ENCODE data around the gene RAB30. TPM values are rescaled to one million over a fixed set of nuclear protein-coding genes. Genes with fewer than 3 reads are reported as not detected.

Gene RAB30
- polyA plus RNA-seq, 1 donor from 2014 or later: 36.4 TPM

- Histone ChIP-seq H3K9me2 (ENCODE audit: insufficient read depth, low read length) (no peaks in the 10 kb centered on the region), H3K79me2 (replicated peaks; ENCODE audit: insufficient read depth, low read length) (no peaks in the 10 kb centered on the region), H3K4me3 (ENCODE audit: low read length) (no peak overlapping the region), H3F3A (ENCODE audit: insufficient read depth, low read length, poor library complexity, severe bottlenecking) (no peaks in the 10 kb centered on the region), H3K27ac (ENCODE audit: low read length) (no peak overlapping the region), H3K4me2 (ENCODE audit: low read length) (no peak overlapping the region), H3K9me3 (ENCODE audit: low read length) (no peaks in the 10 kb centered on the region), H2AFZ (ENCODE audit: low read depth, low read length) (no peak overlapping the region), H3K27me3 (ENCODE audit: insufficient read depth, low read depth, low read length) (no peaks in the 10 kb centered on the region), H3K36me3 (ENCODE audit: insufficient read depth, low read length) (no peaks in the 10 kb centered on the region), H3K9ac (ENCODE audit: low read length) (no peak overlapping the region), H4K20me1 (ENCODE audit: insufficient read depth) (no peaks in the 10 kb centered on the region)
- TF ChIP-seq EZH2 (IDR thresholded peaks at IDR 0.05; ENCODE audit: borderline replicate concordance, insufficient read depth, low read length, poor library complexity, severe bottlenecking) (no peak), EP300 (conservative IDR thresholded peaks at IDR 0.05; ENCODE audit: poor library complexity, severe bottlenecking) (no peak), SMC3 (conservative IDR thresholded peaks at IDR 0.05; ENCODE audit: poor library complexity) (no peak), TAF1 (IDR thresholded peaks at IDR 0.05; ENCODE audit: low read depth) (no peak), REST (IDR thresholded peaks at IDR 0.05; ENCODE audit: borderline replicate concordance) (no peak), POLR2AphosphoS5 (IDR thresholded peaks at IDR 0.05) (no peak), RAD21 (conservative IDR thresholded peaks at IDR 0.05) (no peak), MXI1 (conservative IDR thresholded peaks at IDR 0.05; ENCODE audit: poor library complexity, severe bottlenecking) (no peak)
- TF ChIP-seq, protein P1, sequence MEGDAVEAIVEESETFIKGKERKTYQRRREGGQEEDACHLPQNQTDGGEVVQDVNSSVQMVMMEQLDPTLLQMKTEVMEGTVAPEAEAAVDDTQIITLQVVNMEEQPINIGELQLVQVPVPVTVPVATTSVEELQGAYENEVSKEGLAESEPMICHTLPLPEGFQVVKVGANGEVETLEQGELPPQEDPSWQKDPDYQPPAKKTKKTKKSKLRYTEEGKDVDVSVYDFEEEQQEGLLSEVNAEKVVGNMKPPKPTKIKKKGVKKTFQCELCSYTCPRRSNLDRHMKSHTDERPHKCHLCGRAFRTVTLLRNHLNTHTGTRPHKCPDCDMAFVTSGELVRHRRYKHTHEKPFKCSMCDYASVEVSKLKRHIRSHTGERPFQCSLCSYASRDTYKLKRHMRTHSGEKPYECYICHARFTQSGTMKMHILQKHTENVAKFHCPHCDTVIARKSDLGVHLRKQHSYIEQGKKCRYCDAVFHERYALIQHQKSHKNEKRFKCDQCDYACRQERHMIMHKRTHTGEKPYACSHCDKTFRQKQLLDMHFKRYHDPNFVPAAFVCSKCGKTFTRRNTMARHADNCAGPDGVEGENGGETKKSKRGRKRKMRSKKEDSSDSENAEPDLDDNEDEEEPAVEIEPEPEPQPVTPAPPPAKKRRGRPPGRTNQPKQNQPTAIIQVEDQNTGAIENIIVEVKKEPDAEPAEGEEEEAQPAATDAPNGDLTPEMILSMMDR (IDR thresholded peaks at IDR 0.05; ENCODE audit: poor library complexity, severe bottlenecking): no peak
Observed at GRCh38 chr11:83118814-83119213, 47.1 kb upstream of the RAB30 start.

DNA sequence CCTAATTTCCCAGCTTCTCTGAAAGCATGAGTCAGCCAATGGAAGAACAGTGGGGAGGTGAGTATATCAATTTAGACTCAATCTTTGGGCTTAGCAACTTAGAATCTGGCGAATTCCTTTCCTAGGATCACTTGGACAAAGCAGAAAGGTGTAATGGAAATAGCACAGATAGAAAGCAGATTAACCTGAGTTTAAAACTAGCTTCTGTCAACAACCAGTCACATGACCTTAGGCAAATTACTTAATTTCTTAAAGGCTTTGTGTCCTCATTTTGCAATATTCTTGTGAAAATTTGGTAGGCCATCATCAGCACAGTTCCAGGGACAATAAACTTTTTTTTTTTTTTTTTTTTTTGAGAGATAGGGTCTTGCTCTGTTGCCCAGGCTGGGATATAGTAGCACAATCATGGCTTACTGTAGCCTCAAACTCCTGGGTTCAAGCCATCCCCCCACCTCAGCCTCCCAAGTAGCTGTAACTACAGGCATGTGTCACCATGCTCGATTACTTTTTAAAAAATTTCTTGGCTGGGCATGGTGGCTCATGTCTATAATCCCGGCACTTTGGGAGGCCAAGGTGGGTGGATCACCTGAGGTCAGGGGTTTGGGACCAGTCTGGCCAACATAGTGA lies 44.4 kb upstream of the RAB30 start:
- H3K36me3 ChIP-seq (ENCODE audit: insufficient read depth, low read length): no peaks in the 10 kb centered on the region
- H2AFZ ChIP-seq (ENCODE audit: low read depth, low read length): no peak overlapping the region
- no peak overlapping the region for H3K27ac ChIP-seq (ENCODE audit: low read length)
- H3K4me3 ChIP-seq (ENCODE audit: low read length): no peak overlapping the region
- no peak overlapping the region for H3K9ac ChIP-seq (ENCODE audit: low read length)
- no peaks in the 10 kb centered on the region for H3K9me3 ChIP-seq (ENCODE audit: low read length)
- no peaks in the 10 kb centered on the region for H4K20me1 ChIP-seq (ENCODE audit: insufficient read depth)
- H3K27me3 ChIP-seq (ENCODE audit: insufficient read depth, low read depth, low read length): no peaks in the 10 kb centered on the region
- no peaks in the 10 kb centered on the region for H3F3A ChIP-seq (ENCODE audit: insufficient read depth, low read length, poor library complexity, severe bottlenecking)
- no peaks in the 10 kb centered on the region for H3K79me2 ChIP-seq (replicated peaks; ENCODE audit: insufficient read depth, low read length)
- TF ChIP-seq POLR2AphosphoS5 (IDR thresholded peaks at IDR 0.05): no peak
- no peak for TF ChIP-seq SMC3 (conservative IDR thresholded peaks at IDR 0.05; ENCODE audit: poor library complexity)
- TF ChIP-seq TAF1 (IDR thresholded peaks at IDR 0.05; ENCODE audit: low read depth): no peak
- TF ChIP-seq EP300 (conservative IDR thresholded peaks at IDR 0.05; ENCODE audit: poor library complexity, severe bottlenecking): no peak
- TF ChIP-seq RAD21 (conservative IDR thresholded peaks at IDR 0.05): no peak
- no peak for TF ChIP-seq MXI1 (conservative IDR thresholded peaks at IDR 0.05; ENCODE audit: poor library complexity, severe bottlenecking)
- TF ChIP-seq, protein P1 (IDR thresholded peaks at IDR 0.05; ENCODE audit: poor library complexity, severe bottlenecking): no peak
- no peak for TF ChIP-seq REST (IDR thresholded peaks at IDR 0.05; ENCODE audit: borderline replicate concordance)
- TF ChIP-seq EZH2 (IDR thresholded peaks at IDR 0.05; ENCODE audit: borderline replicate concordance, insufficient read depth, low read length, poor library complexity, severe bottlenecking): no peak
- no peaks in the 10 kb centered on the region for H3K9me2 ChIP-seq (ENCODE audit: insufficient read depth, low read length)
- no peak overlapping the region for H3K4me2 ChIP-seq (ENCODE audit: low read length)
